SKM-1 (cell line): ENCODE data around the gene CNPY2.

Source experiments
- DNase-seq: peaks from one replicate; lab custom pipeline; 2025; ENCODE audit not compliant: unreplicated experiment; lab: John Stamatoyannopoulos, UW

CNPY2 gene

GRCh38 chr12:56260380-56260779 lies 55.4 kb downstream of the CNPY2 start:
- DNase-seq = no peak
